Astrocyte (in vitro differentiated cells and primary cell): ENCODE data around the gene GDF7.

Experiments
- EZH2 ChIP-seq: IDR thresholded peaks from 2 replicates; pipeline ENCODE4 v1.6.1; 2012; ENCODE audit warnings: mild to moderate bottlenecking, low read length, inconsistent platforms; ENCODE audit not compliant: insufficient read depth
- TF ChIP-seq, protein P1 (sequence below): IDR thresholded peaks from 2 replicates; pipeline ENCODE4 v1.5.1; 2011; ENCODE audit warnings: low read depth, mild to moderate bottlenecking, inconsistent platforms, low read length, moderate library complexity; ENCODE audit not compliant: insufficient read depth

DNA sequence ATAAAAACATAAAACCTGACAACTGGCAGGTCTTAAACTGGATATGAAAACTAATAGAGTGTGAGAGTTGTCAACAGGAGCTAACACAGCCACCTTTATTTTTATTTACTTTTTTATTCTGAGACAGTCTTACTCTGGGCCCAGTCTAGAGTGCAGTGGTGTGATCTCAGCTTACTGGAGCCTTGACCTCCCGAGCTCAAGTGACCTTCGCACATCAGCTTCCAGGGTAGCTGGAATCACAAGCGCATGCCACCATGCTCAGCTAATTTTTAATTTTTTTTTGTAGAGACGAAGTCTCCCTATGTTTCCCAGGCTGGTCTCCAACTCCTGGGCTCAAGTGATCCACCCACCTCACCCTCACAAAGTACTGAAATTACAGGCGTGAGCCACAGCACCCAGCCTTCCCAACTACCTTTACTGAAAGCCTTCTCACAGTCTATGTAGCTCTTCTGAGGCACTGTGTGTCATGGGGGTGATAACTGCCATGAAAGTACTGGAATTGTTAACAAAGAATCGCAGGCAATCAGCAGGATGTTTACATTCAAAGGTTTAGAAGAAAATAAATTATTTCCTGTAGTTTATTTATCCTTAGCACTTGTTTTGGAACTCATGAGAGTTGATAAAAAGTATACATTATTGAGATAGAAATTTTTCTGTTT lies 24.3 kb downstream of the GDF7 start:
- TF ChIP-seq, protein P1, sequence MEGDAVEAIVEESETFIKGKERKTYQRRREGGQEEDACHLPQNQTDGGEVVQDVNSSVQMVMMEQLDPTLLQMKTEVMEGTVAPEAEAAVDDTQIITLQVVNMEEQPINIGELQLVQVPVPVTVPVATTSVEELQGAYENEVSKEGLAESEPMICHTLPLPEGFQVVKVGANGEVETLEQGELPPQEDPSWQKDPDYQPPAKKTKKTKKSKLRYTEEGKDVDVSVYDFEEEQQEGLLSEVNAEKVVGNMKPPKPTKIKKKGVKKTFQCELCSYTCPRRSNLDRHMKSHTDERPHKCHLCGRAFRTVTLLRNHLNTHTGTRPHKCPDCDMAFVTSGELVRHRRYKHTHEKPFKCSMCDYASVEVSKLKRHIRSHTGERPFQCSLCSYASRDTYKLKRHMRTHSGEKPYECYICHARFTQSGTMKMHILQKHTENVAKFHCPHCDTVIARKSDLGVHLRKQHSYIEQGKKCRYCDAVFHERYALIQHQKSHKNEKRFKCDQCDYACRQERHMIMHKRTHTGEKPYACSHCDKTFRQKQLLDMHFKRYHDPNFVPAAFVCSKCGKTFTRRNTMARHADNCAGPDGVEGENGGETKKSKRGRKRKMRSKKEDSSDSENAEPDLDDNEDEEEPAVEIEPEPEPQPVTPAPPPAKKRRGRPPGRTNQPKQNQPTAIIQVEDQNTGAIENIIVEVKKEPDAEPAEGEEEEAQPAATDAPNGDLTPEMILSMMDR = no peak
- TF ChIP-seq EZH2 = no peak
